Dermis microvascular lymphatic vessel endothelial cell (primary cell): ENCODE results near the gene RFC1. TPM values are rescaled to one million over a fixed set of nuclear protein-coding genes. Genes with fewer than 3 reads are reported as not detected.
"Not testable (repeated sequence)": the region's sequence is repeated elsewhere in the genome, so short reads cannot be mapped to it uniquely, and the experiment has no call there.

Experiments used
- DNase-seq, 2 donors: peaks; one replicate each; pipeline versions ENCODE4 v3.0.0 to v3.0.0-alpha.2; 2010; ENCODE audit warnings: low read depth in 2 of 2
- total RNA-seq: library from RNA; depleted of rRNA; stranded (reverse); fragments of >200 nt; gene quantifications from 2 replicates; pipeline ENCODE4 v1.2.1, GENCODE V29; 2014

RFC1 gene
- total RNA-seq, 1 donor from 2014 or later, result 47.6 TPM

GRCh38 chr4:39308611-39309010 is 57.6 kb downstream of the RFC1 start:
- DNase-seq, result peak; percentile 84 to 88

DNA sequence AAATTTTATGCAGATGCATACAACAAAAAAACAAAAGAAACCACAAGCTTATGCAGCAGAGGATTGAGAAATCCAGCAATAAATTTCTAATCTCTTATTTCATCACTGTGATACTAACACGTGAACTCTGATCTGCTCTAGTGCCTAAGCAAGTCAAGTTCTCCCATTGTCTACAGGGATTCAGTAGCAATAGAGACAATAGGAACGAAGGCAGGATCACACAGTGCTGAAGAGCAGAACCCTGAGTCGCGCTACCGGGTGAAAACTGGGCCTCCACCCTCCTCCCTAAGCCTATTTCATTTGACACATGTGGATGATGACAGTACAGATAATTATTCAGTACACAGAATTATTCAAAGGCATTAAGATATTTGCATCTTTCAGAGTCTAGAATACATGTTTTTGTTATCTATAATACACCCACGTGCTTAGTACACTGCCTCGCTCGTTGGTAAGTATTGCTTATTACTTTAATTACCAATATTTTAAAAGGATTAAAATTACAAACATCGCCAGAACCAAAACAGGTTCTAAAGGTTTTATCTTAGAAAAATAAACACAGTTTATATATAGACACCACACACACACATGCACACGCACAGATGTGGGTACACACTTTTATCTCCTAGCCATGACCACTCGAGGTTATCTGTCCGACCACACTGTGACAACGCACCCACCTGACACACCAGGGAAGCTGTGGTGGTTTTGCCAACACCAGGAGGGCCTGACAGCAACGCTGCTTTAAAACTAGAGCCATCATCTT is 60.1 kb downstream of the RFC1 start:
- DNase-seq, result no peak

DNA sequence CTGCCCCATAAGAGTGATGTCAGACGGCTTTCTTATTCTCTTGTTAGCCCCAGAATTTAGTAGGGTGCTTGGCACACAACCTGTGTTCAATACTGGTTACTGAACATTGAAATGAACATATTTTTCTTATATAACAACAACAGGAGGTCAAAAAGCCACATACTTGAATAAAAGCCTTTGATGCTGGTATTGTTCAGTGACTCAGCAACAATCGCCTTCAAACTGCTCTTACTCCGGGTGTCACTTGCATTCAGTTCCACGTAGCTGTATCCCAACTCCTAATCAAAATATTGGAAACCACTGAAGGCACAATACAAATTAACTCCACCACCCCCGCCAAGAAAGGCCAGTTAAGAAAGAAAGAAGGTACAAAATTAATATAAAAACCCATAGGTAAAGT is 61.5 kb downstream of the RFC1 start:
- DNase-seq, result peak in 1 of 2 donors; percentile 78

- peak in 1 of 2 donors; percentile 41 for DNase-seq
Measured at GRCh38 chr4:39303871-39304270, 62.3 kb downstream of the RFC1 start.

- DNase-seq, result no peak
Measured at GRCh38 chr4:39302901-39303300, 63.3 kb downstream of the RFC1 start.

DNA sequence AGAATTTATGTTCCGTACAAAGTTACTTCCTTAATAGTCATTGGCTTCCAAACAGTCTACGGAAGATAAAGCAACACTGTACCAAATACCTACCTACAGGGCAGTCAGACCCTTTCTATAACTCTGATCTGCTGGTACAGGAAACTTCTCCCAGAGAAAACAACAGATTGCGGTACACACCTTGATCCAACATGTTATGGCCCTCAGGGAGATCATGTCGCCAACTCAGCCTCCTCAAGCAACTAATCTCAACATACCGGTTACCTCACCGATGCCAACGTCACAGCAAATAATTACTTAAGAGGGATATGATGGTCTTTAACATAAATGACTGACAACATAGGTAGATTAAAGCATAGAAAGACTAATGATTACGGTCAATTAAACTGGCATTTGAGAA is 70.4 kb downstream of the RFC1 start:
- DNase-seq, result no peak

DNA sequence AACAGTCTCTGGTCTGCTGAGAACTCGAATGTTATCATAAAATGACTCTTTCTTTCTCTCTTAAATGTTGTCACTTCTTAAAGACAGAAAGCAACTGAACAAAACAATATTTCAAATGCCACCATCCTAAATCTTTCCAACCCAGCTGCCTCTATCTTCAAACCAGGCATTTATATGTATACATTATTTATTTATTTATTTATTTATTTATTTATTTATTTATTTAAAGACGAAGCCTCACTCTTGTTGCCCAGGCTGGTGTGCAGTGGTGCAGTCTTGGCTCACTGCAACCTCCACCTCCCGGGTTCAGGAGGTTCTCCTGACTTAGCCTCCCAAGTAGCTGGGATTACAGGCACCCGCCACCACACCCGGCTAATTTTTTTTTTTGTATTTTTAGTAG is 73.7 kb downstream of the RFC1 start:
- not testable (repeated sequence) for DNase-seq

GRCh38 chr4:39291686-39292085 is 74.5 kb downstream of the RFC1 start:
- no peak for DNase-seq

DNA sequence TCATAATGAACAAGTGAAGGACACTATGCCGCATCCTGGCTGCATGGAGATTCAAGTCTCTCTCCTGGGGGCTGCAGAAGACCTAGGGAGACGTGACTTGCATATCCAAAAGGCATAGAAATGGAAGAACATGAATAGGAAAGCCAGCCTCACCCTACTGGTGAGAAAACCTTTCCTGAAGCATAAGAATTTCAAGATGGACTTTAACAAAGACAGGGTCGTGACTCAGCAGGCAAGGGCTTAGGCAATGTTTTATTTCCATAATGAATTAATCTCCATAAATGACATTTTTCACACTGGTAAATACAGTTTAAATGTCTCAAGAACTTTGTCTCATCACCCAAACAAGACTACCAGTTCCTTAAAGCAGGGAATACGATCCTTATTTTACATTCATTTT is 78.9 kb downstream of the RFC1 start:
- DNase-seq, result no peak

DNA sequence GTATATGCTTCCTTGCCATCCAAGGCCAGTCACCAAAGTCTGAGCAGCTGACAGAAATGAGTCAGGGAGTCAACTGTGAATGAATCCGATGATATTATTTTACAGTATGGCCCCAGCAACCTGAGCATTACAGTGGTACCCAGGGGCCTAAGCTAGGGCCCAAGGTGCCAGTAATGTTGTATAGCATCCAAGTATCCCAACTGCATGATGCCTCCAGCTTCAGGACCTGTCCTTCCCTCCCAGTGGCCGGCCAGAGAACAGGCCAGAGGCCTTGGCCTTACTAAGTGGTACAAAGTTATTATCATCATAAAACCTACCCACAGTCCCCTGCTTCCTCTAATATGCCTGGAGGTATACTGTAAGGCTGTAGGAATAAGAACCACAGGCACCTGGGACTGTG is 79.9 kb downstream of the RFC1 start:
- DNase-seq, result no peak

- no peak for DNase-seq
Measured at GRCh38 chr4:39285853-39286252, 80.3 kb downstream of the RFC1 start.

GRCh38 chr4:39285111-39285795 is 80.9 kb downstream of the RFC1 start:
- peak; percentile 69 to 85 for DNase-seq

DNA sequence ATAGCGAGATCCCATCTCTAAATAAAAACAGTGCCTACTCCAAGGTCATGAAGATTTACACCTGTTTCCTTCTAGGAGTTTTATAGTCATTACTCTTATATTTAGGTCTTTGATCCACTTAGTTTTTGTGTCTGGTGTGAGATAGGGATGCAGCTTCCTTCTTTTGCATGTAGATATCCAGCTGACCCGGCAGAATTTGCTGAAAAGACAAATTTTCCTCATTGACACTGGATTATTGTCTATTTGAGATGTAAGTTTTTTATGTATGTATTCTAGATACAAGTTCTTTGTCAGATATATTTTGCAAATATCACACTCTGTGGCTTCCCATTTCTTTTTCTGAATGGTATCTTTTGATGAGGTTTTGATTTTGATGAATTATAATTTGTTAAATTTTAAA is 85.4 kb downstream of the RFC1 start:
- no peak for DNase-seq

DNA sequence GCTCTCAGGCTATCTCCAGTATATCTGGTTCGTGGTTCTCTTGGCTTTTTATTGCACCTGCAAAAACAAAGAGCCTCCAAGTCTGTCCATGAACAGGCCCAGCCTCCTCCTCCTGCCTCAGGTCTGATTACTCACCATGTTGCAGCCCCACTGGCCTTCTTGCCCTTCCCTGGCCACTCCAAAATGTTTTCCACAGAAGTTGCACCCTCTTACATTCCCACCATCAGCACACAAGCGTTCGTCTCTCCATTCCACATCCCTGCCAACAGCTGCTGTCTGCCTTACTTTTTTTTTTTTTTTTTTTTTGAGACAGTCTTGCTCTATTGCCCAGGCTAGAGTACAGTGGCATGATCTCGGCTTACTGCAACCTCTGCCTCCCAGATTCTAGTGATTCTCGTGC is 86.7 kb downstream of the RFC1 start:
- no peak for DNase-seq

DNA sequence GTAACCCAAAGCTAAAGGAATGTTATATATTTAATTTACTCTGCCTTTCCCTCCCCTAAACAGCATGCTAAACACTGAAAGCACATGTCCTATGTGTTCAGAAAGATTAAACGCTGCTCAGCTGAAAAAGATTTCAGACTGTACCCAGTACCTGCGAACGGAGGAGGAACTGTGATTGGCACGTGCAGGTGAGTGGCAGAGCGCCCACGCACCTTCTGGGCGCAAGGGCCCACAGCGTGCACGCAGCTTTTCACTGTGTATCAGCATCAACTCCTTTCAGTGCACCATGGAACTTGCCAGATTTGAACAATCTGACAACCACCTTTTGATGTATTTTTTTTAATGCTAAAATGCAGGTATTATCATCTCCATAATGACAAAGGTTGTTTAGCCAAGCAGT is 87.7 kb downstream of the RFC1 start:
- DNase-seq, result no peak

- DNase-seq, result not testable (repeated sequence)
Measured at GRCh38 chr4:39277661-39278060, 88.5 kb downstream of the RFC1 start.

- DNase-seq, result no peak
Measured at GRCh38 chr4:39274503-39274902, 91.7 kb downstream of the RFC1 start.

GRCh38 chr4:39263895-39264294 is 102.3 kb downstream of the RFC1 start:
- DNase-seq, result peak in 1 of 2 donors; percentile 22

DNA sequence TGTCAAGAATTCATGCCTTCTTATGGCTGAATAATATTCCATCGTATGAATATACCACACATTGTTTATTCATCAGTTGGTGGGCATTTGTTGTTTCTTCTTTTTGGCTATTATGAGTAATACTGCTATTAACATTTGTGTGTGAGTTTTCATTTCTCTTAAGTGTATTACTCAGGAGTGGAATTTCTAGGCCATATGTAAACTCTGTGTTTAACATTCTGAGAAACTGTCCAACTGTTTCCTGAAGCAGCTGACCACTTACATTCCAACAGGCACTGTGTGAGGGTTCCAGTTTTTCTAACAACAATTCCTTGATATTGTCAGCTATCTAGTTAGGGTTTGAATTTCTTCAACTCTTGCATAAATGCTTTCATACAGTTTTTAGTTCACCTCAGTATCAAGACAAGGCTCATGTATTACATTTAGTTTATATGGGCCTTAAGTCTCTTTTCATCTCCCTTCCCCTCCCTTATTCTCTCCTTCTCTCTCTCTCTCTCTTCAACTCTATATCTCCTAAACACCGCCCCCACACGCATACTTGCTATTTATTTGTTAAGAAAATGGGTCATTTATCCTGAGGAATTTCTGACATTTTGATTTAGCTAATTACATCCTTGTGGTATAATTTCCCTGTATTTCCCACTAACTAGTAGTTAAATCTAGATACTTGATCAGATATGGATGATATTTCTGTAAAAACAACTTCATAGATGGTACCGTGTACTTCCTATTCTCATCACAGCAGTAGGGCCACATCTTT is 106.4 kb downstream of the RFC1 start:
- DNase-seq, result peak in 1 of 2 donors; percentile 67

- peak; percentile 35 to 80 for DNase-seq
Measured at GRCh38 chr4:39256436-39256835, 109.7 kb downstream of the RFC1 start.

- peak; percentile 14 to 67 for DNase-seq
Measured at GRCh38 chr4:39255871-39256270, 110.3 kb downstream of the RFC1 start.

- peak; percentile 54 to 87 for DNase-seq
Measured at GRCh38 chr4:39255266-39255665, 110.9 kb downstream of the RFC1 start.
